NOMO-1 treated with dmso at 0.1 percent for 144 hours (cell line): ENCODE results near the gene SLC35F3.
"Not testable (repeated sequence)": the region's sequence is repeated elsewhere in the genome, so short reads cannot be mapped to it uniquely, and the experiment has no call there.

ENCODE experiments used
- DNase-seq: peaks from one replicate; lab custom pipeline; 2025; ENCODE audit not compliant: unreplicated experiment; lab: John Stamatoyannopoulos, UW

The SLC35F3 gene

GRCh38 chr1:234176000-234176399 lies 271.5 kb downstream of the SLC35F3 start:
- no peak for DNase-seq

DNA sequence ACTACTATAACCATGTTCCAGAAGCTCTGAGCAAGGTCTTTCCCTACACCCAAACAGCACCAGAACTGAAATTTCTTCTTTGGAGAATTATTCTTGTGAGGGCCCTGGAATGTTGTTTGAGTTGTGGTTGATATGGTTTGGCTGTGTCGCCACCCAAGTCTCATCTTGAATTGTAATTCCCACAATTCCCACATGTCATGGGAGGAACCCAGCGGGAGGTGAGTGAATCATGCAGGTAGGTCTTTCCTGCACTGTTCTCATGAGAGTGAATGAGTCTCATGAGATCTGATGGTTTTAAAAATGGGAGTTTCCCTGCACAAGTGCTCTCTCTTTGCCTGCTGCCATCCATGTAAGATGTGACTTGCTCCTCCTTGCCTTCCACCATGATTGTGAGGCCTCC lies 272.4 kb downstream of the SLC35F3 start:
- not testable (repeated sequence) for DNase-seq

- DNase-seq: no peak
Observed at GRCh38 chr1:234185438-234185837, 281.0 kb downstream of the SLC35F3 start.

GRCh38 chr1:234186037-234186688 lies 281.7 kb downstream of the SLC35F3 start:
- DNase-seq: no peak

DNA sequence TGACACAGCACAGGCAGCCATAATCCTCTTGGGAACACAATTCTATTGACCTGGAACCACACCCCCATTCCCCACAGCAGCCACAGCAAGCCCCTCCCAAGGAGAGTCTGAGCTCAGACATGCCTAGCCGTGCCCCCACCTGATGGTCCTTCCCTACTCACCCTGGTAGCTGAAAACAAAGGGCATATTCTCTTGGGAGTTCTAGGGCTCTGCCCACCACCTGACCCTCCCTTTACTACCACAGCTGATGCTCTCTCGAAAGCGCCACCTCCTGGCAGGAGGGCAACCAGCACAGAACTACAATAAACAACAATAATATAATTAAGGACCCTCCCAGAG lies 283.9 kb downstream of the SLC35F3 start:
- no peak for DNase-seq

DNA sequence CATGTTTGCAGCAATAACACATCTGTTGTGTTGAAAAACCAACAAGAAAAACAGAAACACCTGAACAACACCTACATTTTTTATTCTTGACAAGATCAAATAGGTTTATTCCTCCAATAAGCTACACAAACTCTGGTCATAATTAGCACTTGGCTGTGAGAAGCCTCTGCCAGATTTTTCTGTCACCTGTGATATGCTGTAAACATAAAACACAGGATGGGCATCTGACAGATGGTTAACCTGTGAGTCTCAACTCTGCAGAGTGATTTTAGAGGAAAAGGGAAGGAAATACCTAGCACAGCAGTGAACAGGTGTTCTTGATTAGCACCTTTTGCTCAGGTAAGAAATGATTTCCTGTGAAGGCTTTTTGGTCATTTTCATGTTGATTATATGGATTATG lies 293.4 kb downstream of the SLC35F3 start:
- DNase-seq: no peak

DNA sequence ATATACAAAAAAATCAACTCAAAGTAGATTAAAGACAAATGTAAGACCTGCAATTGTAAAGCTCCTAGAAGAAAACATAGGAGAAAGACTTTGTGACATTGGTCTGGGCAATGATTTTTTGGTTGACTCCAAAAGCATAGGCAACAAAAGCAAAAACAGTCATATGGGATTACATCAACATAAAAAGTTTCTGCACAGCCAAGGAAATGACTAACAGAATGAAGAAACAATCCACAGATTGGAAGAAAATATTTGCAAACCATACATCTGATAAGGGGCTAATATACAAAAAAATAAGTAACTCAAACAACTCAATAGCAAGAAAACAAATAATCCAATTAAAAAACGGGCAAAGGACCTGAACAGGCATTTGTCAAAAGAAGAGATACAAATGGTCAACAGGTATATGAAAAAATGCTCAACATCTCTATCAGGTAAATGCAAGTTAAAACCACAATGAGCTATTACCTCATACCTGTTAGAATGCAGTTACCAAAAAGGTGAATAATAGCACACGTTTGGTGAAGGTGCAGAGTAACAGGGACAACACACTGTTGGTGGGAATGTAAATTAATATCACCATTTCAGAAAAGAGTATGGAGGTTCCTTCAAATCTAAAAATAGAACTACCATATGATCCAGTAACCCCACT lies 295.1 kb downstream of the SLC35F3 start:
- DNase-seq: no peak

DNA sequence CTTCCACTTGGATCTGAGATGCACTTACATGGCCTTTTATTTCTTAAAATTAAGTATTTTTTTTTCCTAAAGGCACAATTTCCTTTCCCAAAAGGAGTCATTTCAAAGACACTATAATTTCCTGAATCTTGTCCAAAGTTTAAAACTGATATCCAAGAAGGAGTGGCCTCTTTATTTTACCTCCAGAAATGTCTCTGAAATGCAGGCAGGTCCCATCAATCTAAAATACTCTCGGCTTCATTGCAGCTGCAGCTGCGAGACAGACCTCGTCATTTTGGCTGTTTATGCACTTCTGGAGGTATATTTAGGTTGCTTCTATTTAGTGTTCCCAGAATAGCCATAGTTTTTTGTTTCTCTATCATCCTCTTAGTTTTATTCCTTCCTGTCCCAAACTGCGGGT lies 296.1 kb downstream of the SLC35F3 start:
- no peak for DNase-seq

DNA sequence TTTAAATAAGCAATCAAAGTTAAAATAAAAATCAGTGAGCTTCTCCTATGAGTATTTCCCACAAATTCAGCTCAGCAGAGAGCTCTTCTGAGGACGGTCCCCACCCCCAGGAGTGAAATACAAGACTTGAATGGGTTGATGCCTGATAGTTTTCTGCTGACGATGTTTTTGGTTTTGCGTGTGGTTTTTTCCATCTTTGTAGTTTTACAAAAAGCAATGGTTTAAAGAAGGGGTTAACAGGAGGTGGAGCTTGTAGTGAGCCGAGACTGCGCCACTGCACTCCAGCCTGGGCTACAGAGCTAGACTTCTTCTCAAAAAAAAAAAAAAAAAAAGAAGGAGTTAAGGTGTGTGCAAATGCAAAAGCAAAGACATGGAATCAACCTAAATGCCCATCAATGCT lies 297.1 kb downstream of the SLC35F3 start:
- DNase-seq: no peak

DNA sequence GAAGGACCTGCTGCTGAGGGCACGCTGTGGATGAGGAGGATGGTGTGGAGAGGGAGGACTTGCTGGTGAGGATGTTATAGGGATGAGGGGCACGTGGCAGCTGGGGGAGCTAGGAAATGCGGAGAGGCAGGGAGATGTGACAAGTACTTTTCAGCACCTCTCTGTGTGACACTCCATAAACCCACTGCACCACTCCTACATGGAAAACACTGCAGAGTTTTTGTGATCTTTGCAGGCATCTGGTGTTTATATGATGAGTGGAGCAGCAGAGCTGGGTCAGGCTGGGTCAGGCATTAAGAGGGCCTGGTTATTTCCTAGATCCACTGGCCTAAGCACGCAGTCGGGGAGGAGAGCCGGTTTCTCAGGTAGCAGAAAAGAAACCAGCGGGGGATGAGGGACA lies 301.5 kb downstream of the SLC35F3 start:
- no peak for DNase-seq

GRCh38 chr1:234206651-234207284 lies 302.3 kb downstream of the SLC35F3 start:
- DNase-seq: no peak

DNA sequence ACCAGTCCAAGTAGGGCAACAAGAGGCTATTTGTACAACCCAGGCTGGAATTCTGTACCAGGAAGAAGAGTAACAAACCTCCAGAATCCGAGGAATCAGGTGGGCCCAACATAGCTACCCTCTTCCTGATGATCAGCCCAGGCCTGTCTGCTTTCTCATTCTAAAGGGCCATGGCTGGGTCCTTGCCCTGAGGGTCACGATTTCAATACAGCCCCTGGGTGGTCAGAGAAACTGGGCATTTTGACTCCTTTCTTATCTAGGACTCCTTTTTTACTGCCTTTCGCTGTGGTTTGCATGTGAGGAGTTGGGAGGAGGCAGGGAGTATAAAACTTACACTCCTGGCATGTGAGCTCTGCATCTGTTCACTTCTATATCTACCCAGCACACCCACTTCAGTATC lies 303.9 kb downstream of the SLC35F3 start:
- no peak for DNase-seq

GRCh38 chr1:234208791-234209190 lies 304.3 kb downstream of the SLC35F3 start:
- no peak for DNase-seq

- DNase-seq: not testable (repeated sequence)
Observed at GRCh38 chr1:234210429-234210828, 306.0 kb downstream of the SLC35F3 start.

DNA sequence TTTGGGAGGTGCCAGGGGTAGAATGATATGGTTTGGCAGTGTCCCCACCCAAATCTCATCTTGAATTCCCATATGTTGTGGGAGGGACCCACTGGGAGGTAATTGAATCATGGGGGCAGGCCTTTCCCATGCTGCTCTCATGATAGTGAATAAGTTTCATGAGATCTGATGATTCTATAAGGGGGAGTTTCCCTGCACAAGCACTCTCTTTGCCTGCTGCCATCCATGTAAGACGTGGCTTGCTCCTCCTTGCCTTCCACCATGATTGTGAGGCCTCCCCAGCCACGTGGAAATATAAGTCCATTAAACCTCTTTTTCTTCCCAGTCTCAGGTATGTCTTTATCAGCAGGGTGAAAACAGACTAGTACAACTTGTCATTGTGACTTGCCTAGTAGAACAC lies 307.4 kb downstream of the SLC35F3 start:
- not testable (repeated sequence) for DNase-seq

- peak; percentile 32 for DNase-seq
Observed at GRCh38 chr1:234212764-234213657, 308.5 kb downstream of the SLC35F3 start.

DNA sequence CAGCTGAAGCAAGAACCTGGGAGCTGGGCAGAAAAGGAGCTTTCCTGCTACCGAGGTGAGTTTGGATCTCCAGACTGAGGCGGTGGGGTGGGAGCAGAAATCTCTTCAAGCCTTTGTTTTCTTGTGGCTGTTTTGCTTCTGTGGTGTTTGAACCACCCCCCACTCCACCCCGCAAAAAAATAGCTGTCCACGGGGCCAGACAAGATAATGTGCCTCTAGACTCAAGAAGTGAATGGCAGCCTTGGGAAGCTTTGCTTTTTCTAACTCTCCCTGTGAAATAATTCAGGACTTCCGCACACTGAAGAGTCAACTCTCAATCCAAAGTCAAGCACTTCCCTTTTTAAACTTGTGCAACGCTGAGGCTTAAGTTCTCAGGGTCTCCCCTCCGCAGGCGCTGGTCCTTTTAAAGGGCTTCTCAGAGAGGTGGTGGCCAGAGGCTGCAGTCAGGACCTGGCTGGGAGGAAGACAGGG lies 309.2 kb downstream of the SLC35F3 start:
- peak; percentile 83 for DNase-seq

DNA sequence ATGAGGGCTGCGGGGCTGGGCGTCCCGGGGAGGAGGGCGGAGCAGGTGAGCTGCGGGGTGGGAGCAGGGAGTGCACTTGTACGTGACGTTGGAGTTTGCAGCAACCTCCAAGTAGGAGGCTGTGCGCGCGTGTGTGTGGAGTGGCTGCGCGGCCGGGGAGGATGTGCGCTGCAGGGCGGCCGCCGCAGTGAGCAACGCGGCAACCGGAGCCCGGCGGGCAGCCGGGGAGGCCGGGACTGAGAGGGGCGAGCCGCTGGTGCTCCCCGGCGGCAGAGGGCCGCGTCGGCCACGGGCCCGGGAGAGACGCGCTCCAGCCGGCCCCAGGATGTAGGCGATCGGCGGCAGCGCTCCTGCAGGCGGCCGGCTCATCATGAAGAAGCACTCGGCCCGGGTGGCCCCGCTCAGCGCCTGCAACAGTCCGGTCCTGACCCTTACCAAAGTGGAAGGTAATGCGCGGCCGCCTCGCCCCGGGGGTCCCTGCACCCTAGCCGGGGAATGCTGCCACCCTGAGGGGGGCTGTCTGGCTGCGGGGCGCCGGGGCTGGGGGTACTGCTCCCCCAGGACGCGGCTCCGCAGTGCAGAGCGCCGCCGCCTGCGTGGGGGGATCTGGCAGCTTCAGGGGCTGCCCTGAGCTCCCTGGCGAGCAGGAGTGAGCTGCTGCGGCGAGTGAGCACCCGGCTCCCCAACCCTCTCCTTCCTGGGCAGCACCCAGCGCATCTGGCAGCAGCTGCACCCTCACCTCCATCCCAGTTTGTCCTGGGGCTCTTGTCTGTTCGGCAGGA lies 309.8 kb downstream of the SLC35F3 start:
- DNase-seq: peak; percentile 83

GRCh38 chr1:234214911-234215892 lies 310.7 kb downstream of the SLC35F3 start:
- no peak for DNase-seq
